Endothelial cell of umbilical vein (primary cell): ENCODE data around the gene NFS1. TPM values are rescaled to one million over a fixed set of nuclear protein-coding genes. Genes with fewer than 3 reads are reported as not detected.

Experiments
- BruUV-seq: library from RNA; stranded (reverse); fragments of 400-500 nt; replicated peaks from 2 replicates; lab custom pipeline; 2021; lab: Mats Ljungman, UMichigan
- CTCF ChIA-PET: fragments of 300-600, 350-600 bp; sonication (Branson Sonifier 250); formaldehyde crosslinking; loops from one replicate; lab custom pipeline; 2021; ENCODE audit warnings: antibody characterized with exemption, inconsistent platforms; lab: Charles Lee
- POLR2A ChIA-PET: fragments of 300-600, 350-600 bp; sonication (Branson Sonifier 250); formaldehyde crosslinking; loops from one replicate; lab custom pipeline; 2021; ENCODE audit warnings: antibody characterized with exemption, inconsistent platforms; lab: Charles Lee
- DNase-seq: peaks from one replicate; pipeline ENCODE4 v3.0.0-alpha.2; 2011; ENCODE audit warnings: low read depth, low spot score
- FAIRE-seq: peaks from 2 replicates; lab custom pipeline; 2011; peaks lifted over from hg19 to GRCh38; lab: Jason Lieb, UNC
- H2AFZ ChIP-seq: 2 replicates; pipeline ENCODE4 v1.6.0; 2012; ENCODE audit warnings: low read depth, low read length, control low read depth, inconsistent platforms
- H3K27ac ChIP-seq: 2 replicates; pipeline ENCODE4 v1.5.1; 2011; ENCODE audit warnings: low read depth, mild to moderate bottlenecking, control low read depth, low read length, moderate library complexity; ENCODE audit not compliant: insufficient read depth
- H3K27me3 ChIP-seq, 2 experiments: 2 replicates each; pipeline versions ENCODE4 v1.6.0 to v1.6.1; 2011; ENCODE audit warnings: low read length in 2 of 2, mixed read lengths in 1 of 2; ENCODE audit not compliant: control insufficient read depth in 2 of 2, insufficient read depth in 2 of 2
- H3K36me3 ChIP-seq, 2 experiments: 2 replicates in 1 of 2; 3 replicates in 1 of 2; pipeline ENCODE4 v1.5.1; 2011; ENCODE audit warnings: low read length in 2 of 2, mild to moderate bottlenecking in 1 of 2, moderate library complexity in 1 of 2; ENCODE audit not compliant: control insufficient read depth in 2 of 2, insufficient read depth in 2 of 2; ENCODE audit errors: extremely low read depth in 1 of 2
- H3K4me1 ChIP-seq: 3 replicates; pipeline ENCODE4 v1.5.1; 2011; ENCODE audit warnings: mild to moderate bottlenecking, low read length; ENCODE audit not compliant: control insufficient read depth, insufficient read depth; ENCODE audit errors: extremely low read depth
- H3K4me2 ChIP-seq: 2 replicates; pipeline ENCODE4 v1.6.1; 2011; ENCODE audit warnings: low read length, control low read depth, mixed read lengths; ENCODE audit not compliant: insufficient read depth
- H3K4me3 ChIP-seq, 3 experiments: fragments of 200-600 bp in 1 of 3; sonication (generic), shearing (Covaris generic) in 1 of 3; replicated peaks in 1 of 3; 2 replicates each; pipeline ENCODE4 v1.5.1; 2011 to 2016; ENCODE audit warnings: control low read depth in 3 of 3, low read length in 3 of 3, mild to moderate bottlenecking in 2 of 3, inconsistent platforms in 1 of 3, low read depth in 1 of 3, moderate library complexity in 1 of 3; ENCODE audit not compliant: insufficient read depth in 1 of 3
- H3K79me2 ChIP-seq: 2 replicates; pipeline ENCODE4 v1.6.0; 2012; ENCODE audit warnings: low read length, inconsistent platforms; ENCODE audit not compliant: control insufficient read depth, insufficient read depth
- H3K9ac ChIP-seq: replicated peaks from 2 replicates; pipeline ENCODE3; 2011; ENCODE audit warnings: low read length, control low read depth; ENCODE audit not compliant: insufficient read depth; ENCODE audit errors: extremely low read depth
- H3K9me1 ChIP-seq: replicated peaks from 3 replicates; pipeline ENCODE4 v1.6.0; 2011; ENCODE audit warnings: mild to moderate bottlenecking, low read length; ENCODE audit not compliant: control insufficient read depth, insufficient read depth; ENCODE audit errors: extremely low read depth
- H3K9me3 ChIP-seq: replicated peaks from 2 replicates; pipeline ENCODE4 v1.5.1; 2012; ENCODE audit warnings: low read length, inconsistent platforms; ENCODE audit not compliant: control insufficient read depth, insufficient read depth
- H4K20me1 ChIP-seq: replicated peaks from 2 replicates; pipeline ENCODE3; 2011; ENCODE audit warnings: mild to moderate bottlenecking, low read length; ENCODE audit not compliant: control insufficient read depth, insufficient read depth; ENCODE audit errors: extremely low read depth
- CTCF ChIP-seq, 2 donors: IDR thresholded peaks; 1 replicate in 1 of 2; 2 replicates in 1 of 2; pipeline ENCODE4 v1.5.1; 2011; ENCODE audit warnings: low read length in 2 of 2, mild to moderate bottlenecking in 2 of 2, moderate library complexity in 2 of 2, control low read depth in 1 of 2, inconsistent platforms in 1 of 2, low read depth in 1 of 2; ENCODE audit not compliant: insufficient read depth in 1 of 2; ENCODE audit errors: extremely low read depth in 1 of 2
- EZH2 ChIP-seq: IDR thresholded peaks from 2 replicates; pipeline ENCODE4 v1.6.1; 2012; ENCODE audit warnings: borderline replicate concordance, low read depth, mild to moderate bottlenecking, moderate library complexity, low read length, inconsistent platforms; ENCODE audit not compliant: severe bottlenecking
- FOS ChIP-seq: IDR thresholded peaks from 2 replicates; pipeline ENCODE4 v1.6.1; 2011; ENCODE audit warnings: mild to moderate bottlenecking, low read length, moderate library complexity, borderline replicate concordance; ENCODE audit not compliant: insufficient read depth
- GATA2 ChIP-seq: IDR thresholded peaks from 2 replicates; pipeline ENCODE4 v1.7.0; 2011; ENCODE audit warnings: low read depth, mild to moderate bottlenecking, moderate library complexity, mixed read lengths, low read length; ENCODE audit not compliant: insufficient read length, insufficient read depth
- JUN ChIP-seq: IDR thresholded peaks from 2 replicates; pipeline ENCODE4 v1.6.1; 2011; ENCODE audit warnings: borderline replicate concordance, low read depth; ENCODE audit not compliant: insufficient read length, insufficient read depth
- MAX ChIP-seq: IDR thresholded peaks from 2 replicates; pipeline ENCODE4 v1.6.1; 2011; ENCODE audit not compliant: insufficient read depth, insufficient read length
- MYC ChIP-seq: IDR thresholded peaks from one replicate; pipeline ENCODE4 v1.6.1; 2011; ENCODE audit warnings: mild to moderate bottlenecking, low read depth, low read length
- POLR2A ChIP-seq: IDR thresholded peaks from 2 replicates; pipeline ENCODE4 v1.6.1; 2012; ENCODE audit warnings: low read depth, mild to moderate bottlenecking, control low read depth, low read length
- POLR2AphosphoS5 ChIP-seq: IDR thresholded peaks from 2 replicates; pipeline ENCODE4 v1.6.1; 2012; ENCODE audit warnings: low read depth, mild to moderate bottlenecking, control low read depth, low read length, moderate library complexity; ENCODE audit not compliant: insufficient read depth
- dilution Hi-C: fragments of 300-500 bp; cut with MboI; formaldehyde crosslinking; loops from one replicate; pipeline ENCODE4 v1.15.0; 2019; ENCODE audit warnings: low sequenced_read_pairs; ENCODE audit not compliant: extremely low pct_ligation_motif_present
- intact Hi-C: fragments of 100-400 bp; cut with micrococcal nuclease; formaldehyde crosslinking; loops from one replicate; pipeline ENCODE4 v1.10.0; 2022
- polyA plus RNA-seq, 4 experiments: library from polyadenylated mRNA; depleted of rRNA in 3 of 4; stranded (reverse) in 3 of 4; unstranded in 1 of 4; fragments of >200 nt; gene quantifications; 2 replicates each; pipeline versions ENCODE4 v1.2.1 to v1.2.3, GENCODE V29; 2011 to 2012; ENCODE audit warnings: missing spikeins in 1 of 4
- total RNA-seq: library from RNA; stranded (reverse); gene quantifications from 2 replicates; pipeline ENCODE4 v1.2.3, GENCODE V29; 2021

The NFS1 gene
- total and polyA plus RNA-seq, 2 donors (not counting 3 experiments of a cell fraction or from before 2014, with no cell fraction given): 25.1 to 28.4 TPM

- dilution Hi-C loops (no loop called here), intact Hi-C loops (no loop called here)
- FAIRE-seq: no peak
- BruUV-seq: no TSS peak
- POLR2A ChIA-PET: interaction anchor here (0.6 kb wide), 1 partner anchor 92 kb away, joined by 3 read pairs; no protein-coding TSS in a partner anchor
- H3K27ac ChIP-seq: no peak overlapping the region
- DNase-seq: no peak
- TF ChIP-seq POLR2A (no peak), EZH2 (no peak), POLR2AphosphoS5 (no peak), FOS (no peak), GATA2 (no peak), CTCF (IDR thresholded peaks at IDR 0.05; ENCODE audit: extremely low read depth in 1 of 2, insufficient read depth in 1 of 2, low read depth in 1 of 2, low read length in 2 of 2) (no peak), MAX (no peak), MYC (no peak), JUN (no peak)
- no peak overlapping the region for H3K9ac ChIP-seq
- no peaks in the 10 kb centered on the region for H4K20me1 ChIP-seq
- no peak overlapping the region for H3K4me2 ChIP-seq
- H3K79me2 ChIP-seq: no peaks in the 10 kb centered on the region
- H3K36me3 ChIP-seq: peaks cover 6 to 40% of the 10 kb centered on the region in 2 experiments
- no peaks in the 10 kb centered on the region for H3K9me3 ChIP-seq
- no peaks in the 10 kb centered on the region for H3K4me1 ChIP-seq
- no peak overlapping the region for H2AFZ ChIP-seq
- no peaks in the 10 kb centered on the region for H3K27me3 ChIP-seq
- CTCF ChIA-PET: interaction anchor here (0.8 to 1.3 kb wide), 2 partner anchors 17 to 35 kb away, joined by 3 read pairs; no protein-coding TSS in a partner anchor
- no peaks in the 10 kb centered on the region for H3K9me1 ChIP-seq
- no peak overlapping the region for H3K4me3 ChIP-seq
Observed at GRCh38 chr20:35627121-35627520, 72.0 kb downstream of the NFS1 start.
